Measurements from ENCODE around the gene PLXNA1. TPM values are rescaled to one million over a fixed set of nuclear protein-coding genes. Genes with fewer than 3 reads are reported as not detected.

PLXNA1 gene
- total RNA-seq, 8 experiments from 2014 or later = 28.2 to 56.1 (median 37.1) TPM

Other genes with a start within 250 kb of the PLXNA1 start
- under 1 TPM in 6 of 8 experiments, not detected in 2; 0.09 to 0.81 (median 0.44) TPM for gene PRR23E, start 210.0 kb downstream of the PLXNA1 start, total RNA-seq